PC-9 (cell line): ENCODE data around the gene SYTL1. TPM values are rescaled to one million over a fixed set of nuclear protein-coding genes. Genes with fewer than 3 reads are reported as not detected.

Source experiments
- BruUV-seq: library from RNA; stranded (reverse); fragments of 400-500 nt; replicated peaks from 2 replicates; lab custom pipeline; 2021; lab: Mats Ljungman, UMichigan
- CTCF ChIA-PET: fragments of 300-600 bp; sonication (Branson Sonifier 250); formaldehyde crosslinking; loops from one replicate; lab custom pipeline; 2022; ENCODE audit warnings: antibody characterized with exemption; lab: Charles Lee
- POLR2A ChIA-PET: fragments of 300-600 bp; sonication (Branson Sonifier 250); formaldehyde crosslinking; loops from one replicate; lab custom pipeline; 2022; ENCODE audit warnings: antibody characterized with exemption; ENCODE audit not compliant: unreplicated experiment; lab: Charles Lee
- DNase-seq, 2 experiments: peaks; one replicate each; pipeline versions ENCODE4 v3.0.0 to v3.0.0-alpha.2; 2015 to 2022; ENCODE audit warnings: mixed read lengths in 1 of 2
- H2AFZ ChIP-seq: fragments of 200-600 bp; sonication (generic); 2 replicates; pipeline ENCODE4 v1.8.1; 2017; ENCODE audit warnings: antibody characterized with exemption
- H3F3A ChIP-seq: fragments of 200-600 bp; sonication (generic); 2 replicates; pipeline ENCODE4 v1.8.1; 2017; ENCODE audit warnings: antibody characterized with exemption, mild to moderate bottlenecking, low read depth; ENCODE audit not compliant: insufficient read depth
- H3K27ac ChIP-seq: fragments of 200-600 bp; sonication (generic); 2 replicates; pipeline ENCODE4 v1.6.1; 2016; ENCODE audit warnings: mixed run types
- H3K27me3 ChIP-seq: fragments of 200-600 bp; sonication (generic); 2 replicates; pipeline ENCODE4 v1.6.1; 2016; ENCODE audit warnings: low read depth, mixed run types; ENCODE audit not compliant: insufficient read depth
- H3K36me3 ChIP-seq: fragments of 200-600 bp; sonication (generic); 2 replicates; pipeline ENCODE4 v1.6.1; 2016; ENCODE audit warnings: low read depth, mixed run types
- H3K4me1 ChIP-seq: fragments of 200-600 bp; sonication (generic); replicated peaks from 2 replicates; pipeline ENCODE4 v1.6.1; 2016; ENCODE audit warnings: mixed run types; ENCODE audit not compliant: insufficient read depth
- H3K4me2 ChIP-seq: fragments of 200-600 bp; sonication (generic); 2 replicates; pipeline ENCODE4 v1.6.1; 2017; ENCODE audit warnings: mixed run types
- H3K4me3 ChIP-seq: fragments of 200-600 bp; sonication (generic); 2 replicates; pipeline ENCODE4 v1.6.1; 2016; ENCODE audit warnings: mixed run types
- H3K79me2 ChIP-seq: fragments of 200-600 bp; sonication (generic); 2 replicates; pipeline ENCODE4 v1.6.1; 2017; ENCODE audit warnings: low read depth, mixed run types
- H3K9me2 ChIP-seq: fragments of 200-600 bp; sonication (generic); 2 replicates; pipeline ENCODE4 v1.8.1; 2017; ENCODE audit warnings: mild to moderate bottlenecking; ENCODE audit not compliant: insufficient read depth
- H3K9me3 ChIP-seq: fragments of 200-600 bp; sonication (generic); 2 replicates; pipeline ENCODE4 v1.8.1; 2016; ENCODE audit warnings: low read depth; ENCODE audit not compliant: insufficient read depth
- H4K20me1 ChIP-seq: fragments of 200-600 bp; sonication (generic); 2 replicates; pipeline ENCODE4 v1.8.1; 2017; ENCODE audit not compliant: insufficient read depth
- CTCF ChIP-seq: fragments of 200-600 bp; sonication (generic); conservative IDR thresholded peaks from 2 replicates; pipeline ENCODE4 v1.6.1; 2017; ENCODE audit warnings: mixed run types, antibody characterized with exemption, mild to moderate bottlenecking, moderate library complexity
- EZH2 ChIP-seq: fragments of 200-600 bp; sonication (generic); IDR thresholded peaks from 2 replicates; pipeline ENCODE4 v1.8.0; 2017; ENCODE audit warnings: antibody characterized with exemption, low read depth
- intact Hi-C: fragments of 100-400 bp; cut with micrococcal nuclease; formaldehyde crosslinking; loops from one replicate; pipeline ENCODE4 v1.10.0; 2022; ENCODE audit not compliant: unreplicated experiment
- total RNA-seq: library from RNA; stranded (reverse); gene quantifications from 2 replicates; pipeline ENCODE4 v1.2.3, GENCODE V29; 2021

The SYTL1 gene
- total RNA-seq, 1 experiment from 2014 or later: 43.7 TPM

GRCh38 chr1:27330786-27331185, 11.0 kb upstream of the SYTL1 start:
- no peaks in the 10 kb centered on the region for H3K4me1 ChIP-seq
- H3K27me3 ChIP-seq: no peaks in the 10 kb centered on the region
- no peak overlapping the region for H3K4me2 ChIP-seq
- intact Hi-C loops: no loop called here
- H3K27ac ChIP-seq: no peak overlapping the region
- H2AFZ ChIP-seq: no peak overlapping the region
- BruUV-seq: no TSS peak
- peaks cover 10% of the 10 kb centered on the region for H3K79me2 ChIP-seq
- H3F3A ChIP-seq: no peaks in the 10 kb centered on the region
- CTCF ChIA-PET: no interaction called here
- no peak for DNase-seq
- TF ChIP-seq EZH2 (no peak), CTCF (no peak)
- no peaks in the 10 kb centered on the region for H3K9me3 ChIP-seq
- no peaks in the 10 kb centered on the region; the same call in 1 of the 2 replicates for H3K36me3 ChIP-seq
- POLR2A ChIA-PET: no interaction called here
- no peak overlapping the region for H3K4me3 ChIP-seq
- no peaks in the 10 kb centered on the region for H4K20me1 ChIP-seq
- H3K9me2 ChIP-seq: no peaks in the 10 kb centered on the region

GRCh38 chr1:27331426-27331825, 10.4 kb upstream of the SYTL1 start:
- Histone ChIP-seq H3K27me3 (no peaks in the 10 kb centered on the region), H3K4me3 (no peak overlapping the region), H3K4me1 (no peaks in the 10 kb centered on the region), H3K9me2 (no peaks in the 10 kb centered on the region), H3K9me3 (no peaks in the 10 kb centered on the region), H4K20me1 (no peaks in the 10 kb centered on the region), H3K36me3 (no peaks in the 10 kb centered on the region; the same call in 1 of the 2 replicates), H3K4me2 (no peak overlapping the region), H3F3A (no peaks in the 10 kb centered on the region), H2AFZ (no peak overlapping the region), H3K27ac (no peak overlapping the region), H3K79me2 (peaks cover 4% of the 10 kb centered on the region)
- ChIA-PET POLR2A (interaction anchor here (0.7 kb wide), 1 partner anchor 328 kb away, joined by 3 read pairs; no protein-coding TSS in a partner anchor), CTCF (no interaction called here)
- intact Hi-C loops: no loop called here
- BruUV-seq: no TSS peak
- TF ChIP-seq EZH2 (no peak), CTCF (no peak)
- no peak for DNase-seq

GRCh38 chr1:27331922-27332321, 9.9 kb upstream of the SYTL1 start:
- Histone ChIP-seq H3K27ac (no peak overlapping the region), H3K4me3 (no peak overlapping the region), H2AFZ (no peak overlapping the region), H3K4me1 (no peaks in the 10 kb centered on the region), H3K9me3 (no peaks in the 10 kb centered on the region), H3F3A (no peaks in the 10 kb centered on the region), H3K4me2 (no peak overlapping the region), H3K79me2 (peaks cover 2% of the 10 kb centered on the region; the same call in 1 of the 2 replicates), H3K9me2 (no peaks in the 10 kb centered on the region), H3K36me3 (no peaks in the 10 kb centered on the region; the same call in 1 of the 2 replicates), H3K27me3 (no peaks in the 10 kb centered on the region), H4K20me1 (no peaks in the 10 kb centered on the region)
- no peak for DNase-seq
- CTCF ChIA-PET: no interaction called here
- TF ChIP-seq CTCF: no peak
- TF ChIP-seq EZH2: no peak
- POLR2A ChIA-PET: interaction anchor here (0.5 to 0.7 kb wide), 2 partner anchors 329 to 450 kb away, joined by 3 to 7 read pairs; no protein-coding TSS in a partner anchor
- intact Hi-C loops: no loop called here
- BruUV-seq: no TSS peak
